Panc1 (cell line): ENCODE measurements around the gene TMEM203. TPM values are rescaled to one million over a fixed set of nuclear protein-coding genes. Genes with fewer than 3 reads are reported as not detected.
A peak's percentile ranks its signal among the peaks of the same experiment; 100 is the strongest.

Source experiments
- ATAC-seq: fragments of 200-7000 bp; cut with Tn5 transposase; 2 replicates; pipeline ENCODE4 v1.9.1; 2020; ENCODE audit warnings: mild to moderate bottlenecking, moderate library complexity
- BruUV-seq: library from RNA; stranded (reverse); fragments of 400-500 nt; replicated peaks from 2 replicates; lab custom pipeline; 2021; lab: Mats Ljungman, UMichigan
- CTCF ChIA-PET: fragments of 300-600 bp; sonication (Branson Sonifier 250); formaldehyde crosslinking; loops from one replicate; lab custom pipeline; 2022; ENCODE audit warnings: antibody characterized with exemption; lab: Charles Lee
- POLR2A ChIA-PET: fragments of 300-600 bp; sonication (Branson Sonifier 250); formaldehyde crosslinking; loops from one replicate; lab custom pipeline; 2022; ENCODE audit warnings: antibody characterized with exemption; lab: Charles Lee
- DNase-seq: peaks from one replicate; pipeline ENCODE4 v3.0.0-alpha.2; 2010; ENCODE audit warnings: low read depth, low spot score
- H3K27ac ChIP-seq: 2 replicates; pipeline ENCODE4 v1.5.1; 2011; ENCODE audit warnings: mild to moderate bottlenecking, low read length, inconsistent platforms
- H3K27me3 ChIP-seq: fragments of 200-500 bp; sonication (Bioruptor generic); 2 replicates; pipeline ENCODE4 v1.6.0; 2014; ENCODE audit warnings: low read length, inconsistent platforms; ENCODE audit not compliant: control insufficient read depth, insufficient read depth
- H3K36me3 ChIP-seq: fragments of 200-500 bp; sonication (Bioruptor generic); 2 replicates; pipeline ENCODE4 v1.5.1; 2014; ENCODE audit warnings: inconsistent platforms, mild to moderate bottlenecking, low read length, moderate library complexity; ENCODE audit not compliant: control insufficient read depth, insufficient read depth
- H3K4me1 ChIP-seq: 2 replicates; pipeline ENCODE4 v1.5.1; 2011; ENCODE audit warnings: inconsistent platforms, mild to moderate bottlenecking, low read length, moderate library complexity; ENCODE audit not compliant: control insufficient read depth, insufficient read depth
- H3K4me3 ChIP-seq, 2 experiments: 2 replicates each; pipeline ENCODE4 v1.5.1; 2011 to 2012; ENCODE audit warnings: low read depth in 2 of 2, low read length in 2 of 2, mild to moderate bottlenecking in 2 of 2, inconsistent platforms in 1 of 2, moderate library complexity in 1 of 2
- H3K9me3 ChIP-seq: fragments of 200-500 bp; sonication (Bioruptor generic); 2 replicates; pipeline ENCODE4 v1.5.1; 2014; ENCODE audit warnings: low read depth, mild to moderate bottlenecking, inconsistent platforms, low read length, moderate library complexity; ENCODE audit not compliant: control insufficient read depth, insufficient read depth
- POLR2AphosphoS5 ChIP-seq: IDR thresholded peaks from 2 replicates; pipeline ENCODE4 v1.6.1; 2012; ENCODE audit warnings: mild to moderate bottlenecking, low read depth, low read length, moderate library complexity
- SIN3A ChIP-seq: IDR thresholded peaks from 2 replicates; pipeline ENCODE4 v1.6.1; 2012; ENCODE audit warnings: low read depth, mild to moderate bottlenecking, low read length, moderate library complexity, borderline replicate concordance; ENCODE audit not compliant: insufficient read depth
- TCF7L2 ChIP-seq: IDR thresholded peaks from 2 replicates; pipeline ENCODE4 v1.6.1; 2011; ENCODE audit warnings: mild to moderate bottlenecking, low read depth, low read length, inconsistent platforms
- in situ Hi-C: cut with HindIII; loops from 2 replicates; pipeline ENCODE4 v1.10.0; 2016; ENCODE audit warnings: low sequenced_read_pairs, low pct_unique_long_range_greater_than_20kb
- intact Hi-C: fragments of 100-400 bp; cut with micrococcal nuclease; formaldehyde crosslinking; loops from one replicate; pipeline ENCODE4 v1.10.0; 2022; ENCODE audit not compliant: unreplicated experiment
- total RNA-seq: library from RNA; stranded (reverse); gene quantifications from one replicate; pipeline ENCODE4 v1.2.1, GENCODE V29; 2021; ENCODE audit not compliant: unreplicated experiment
- TF ChIP-seq, protein P1 (sequence below), 2 experiments: IDR thresholded peaks; 2 replicates each; pipeline ENCODE4 v1.6.1; 2011 to 2012; ENCODE audit warnings: low read depth in 2 of 2, control low read depth in 1 of 2, low read length in 1 of 2, mild to moderate bottlenecking in 1 of 2, moderate library complexity in 1 of 2; ENCODE audit not compliant: insufficient read depth in 1 of 2
- TF ChIP-seq, protein P2 (sequence below): fragments of 450-650 bp; IDR thresholded peaks from 2 replicates; pipeline ENCODE4 v1.5.1; 2017; ENCODE audit warnings: mild to moderate bottlenecking

Gene TMEM203
- total RNA-seq, 1 experiment from 2014 or later: 25.4 TPM

DNA sequence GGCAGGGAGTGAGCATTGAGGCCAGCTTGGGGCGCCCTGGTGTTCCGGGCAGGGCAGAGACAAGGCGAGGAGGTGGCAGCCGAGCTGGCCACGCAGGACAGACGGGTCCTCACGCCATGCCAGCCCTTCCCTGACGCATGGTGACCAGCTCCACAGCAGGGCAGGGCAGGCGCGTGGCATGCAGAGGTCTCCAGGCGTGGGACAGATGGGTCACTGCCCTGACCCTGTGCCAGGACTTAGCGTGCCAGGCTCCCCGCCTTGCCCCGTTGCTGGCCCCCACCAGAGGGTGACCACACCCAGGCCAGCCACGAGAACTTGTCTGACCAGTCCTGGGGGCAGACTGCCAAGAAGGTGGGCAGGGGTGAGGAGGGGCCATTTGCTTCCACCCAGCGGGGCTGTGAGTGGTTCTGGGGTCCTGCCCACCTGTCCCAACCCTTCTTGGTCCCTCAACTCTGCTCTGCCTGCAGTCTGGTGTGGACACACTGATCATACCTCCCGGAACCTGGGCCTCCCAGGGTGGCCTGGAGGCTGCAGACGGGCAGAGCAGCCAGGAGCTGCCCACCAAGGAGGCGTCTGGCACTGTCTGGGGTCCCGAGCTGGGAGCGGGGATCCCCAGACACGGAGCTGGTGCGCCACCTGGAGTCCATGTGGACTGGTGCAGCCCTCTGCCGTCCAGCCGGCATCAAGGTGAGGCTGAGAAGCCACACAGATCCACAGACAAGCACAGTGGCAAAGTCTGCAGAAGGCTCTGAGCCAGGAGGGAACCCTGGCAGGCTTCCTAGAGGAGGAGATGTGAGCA, 21.8 kb upstream of the TMEM203 start, which contains the start of gene RNF224:
Gene RNF224 (plus strand): TSS at position 449 of the 799 bp plus-strand sequence. CDS start 834 bp downstream, outside the sequence.
- Histone ChIP-seq H3K27ac (no peak within 1 kb of the TSS), H3K9me3 (no peaks in the 10 kb centered on the region), H3K4me3 (no peak within 1 kb of the TSS), H3K4me1 (peaks cover 7% of the 10 kb centered on the region), H3K36me3 (peaks cover 2% of the 10 kb centered on the region; the same call in 1 of the 2 replicates), H3K27me3 (no peaks in the 10 kb centered on the region)
- TF ChIP-seq TCF7L2: no peak
- TF ChIP-seq POLR2AphosphoS5: no peak
- TF ChIP-seq SIN3A: no peak
- TF ChIP-seq, protein P1, sequence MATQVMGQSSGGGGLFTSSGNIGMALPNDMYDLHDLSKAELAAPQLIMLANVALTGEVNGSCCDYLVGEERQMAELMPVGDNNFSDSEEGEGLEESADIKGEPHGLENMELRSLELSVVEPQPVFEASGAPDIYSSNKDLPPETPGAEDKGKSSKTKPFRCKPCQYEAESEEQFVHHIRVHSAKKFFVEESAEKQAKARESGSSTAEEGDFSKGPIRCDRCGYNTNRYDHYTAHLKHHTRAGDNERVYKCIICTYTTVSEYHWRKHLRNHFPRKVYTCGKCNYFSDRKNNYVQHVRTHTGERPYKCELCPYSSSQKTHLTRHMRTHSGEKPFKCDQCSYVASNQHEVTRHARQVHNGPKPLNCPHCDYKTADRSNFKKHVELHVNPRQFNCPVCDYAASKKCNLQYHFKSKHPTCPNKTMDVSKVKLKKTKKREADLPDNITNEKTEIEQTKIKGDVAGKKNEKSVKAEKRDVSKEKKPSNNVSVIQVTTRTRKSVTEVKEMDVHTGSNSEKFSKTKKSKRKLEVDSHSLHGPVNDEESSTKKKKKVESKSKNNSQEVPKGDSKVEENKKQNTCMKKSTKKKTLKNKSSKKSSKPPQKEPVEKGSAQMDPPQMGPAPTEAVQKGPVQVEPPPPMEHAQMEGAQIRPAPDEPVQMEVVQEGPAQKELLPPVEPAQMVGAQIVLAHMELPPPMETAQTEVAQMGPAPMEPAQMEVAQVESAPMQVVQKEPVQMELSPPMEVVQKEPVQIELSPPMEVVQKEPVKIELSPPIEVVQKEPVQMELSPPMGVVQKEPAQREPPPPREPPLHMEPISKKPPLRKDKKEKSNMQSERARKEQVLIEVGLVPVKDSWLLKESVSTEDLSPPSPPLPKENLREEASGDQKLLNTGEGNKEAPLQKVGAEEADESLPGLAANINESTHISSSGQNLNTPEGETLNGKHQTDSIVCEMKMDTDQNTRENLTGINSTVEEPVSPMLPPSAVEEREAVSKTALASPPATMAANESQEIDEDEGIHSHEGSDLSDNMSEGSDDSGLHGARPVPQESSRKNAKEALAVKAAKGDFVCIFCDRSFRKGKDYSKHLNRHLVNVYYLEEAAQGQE (IDR thresholded peaks at IDR 0.05; ENCODE audit: insufficient read depth in 1 of 2, low read depth in 2 of 2, low read length in 1 of 2): 0 out of 4 replicates have a peak, but pooled peaks of 1 of the 2 experiments have one; percentile 42
- TF ChIP-seq, protein P2, sequence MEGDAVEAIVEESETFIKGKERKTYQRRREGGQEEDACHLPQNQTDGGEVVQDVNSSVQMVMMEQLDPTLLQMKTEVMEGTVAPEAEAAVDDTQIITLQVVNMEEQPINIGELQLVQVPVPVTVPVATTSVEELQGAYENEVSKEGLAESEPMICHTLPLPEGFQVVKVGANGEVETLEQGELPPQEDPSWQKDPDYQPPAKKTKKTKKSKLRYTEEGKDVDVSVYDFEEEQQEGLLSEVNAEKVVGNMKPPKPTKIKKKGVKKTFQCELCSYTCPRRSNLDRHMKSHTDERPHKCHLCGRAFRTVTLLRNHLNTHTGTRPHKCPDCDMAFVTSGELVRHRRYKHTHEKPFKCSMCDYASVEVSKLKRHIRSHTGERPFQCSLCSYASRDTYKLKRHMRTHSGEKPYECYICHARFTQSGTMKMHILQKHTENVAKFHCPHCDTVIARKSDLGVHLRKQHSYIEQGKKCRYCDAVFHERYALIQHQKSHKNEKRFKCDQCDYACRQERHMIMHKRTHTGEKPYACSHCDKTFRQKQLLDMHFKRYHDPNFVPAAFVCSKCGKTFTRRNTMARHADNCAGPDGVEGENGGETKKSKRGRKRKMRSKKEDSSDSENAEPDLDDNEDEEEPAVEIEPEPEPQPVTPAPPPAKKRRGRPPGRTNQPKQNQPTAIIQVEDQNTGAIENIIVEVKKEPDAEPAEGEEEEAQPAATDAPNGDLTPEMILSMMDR: peak; percentile 87
- intact Hi-C loops (loop anchor here (5.0 kb wide), 1 partner anchor 110 kb away; no protein-coding TSS in a partner anchor), in situ Hi-C loops (no loop called here)
- ChIA-PET CTCF (interaction anchor here (0.6 to 1.7 kb wide), 5 partner anchors 9 to 111 kb away, joined by 3 to 6 read pairs (median 4); no protein-coding TSS in a partner anchor), POLR2A (interaction anchor here (0.6 kb wide), 1 partner anchor 42 kb away, joined by 3 read pairs; no protein-coding TSS in a partner anchor)
- ATAC-seq (peak; percentile 66), DNase-seq (no peak)
- no TSS peak for BruUV-seq

DNA sequence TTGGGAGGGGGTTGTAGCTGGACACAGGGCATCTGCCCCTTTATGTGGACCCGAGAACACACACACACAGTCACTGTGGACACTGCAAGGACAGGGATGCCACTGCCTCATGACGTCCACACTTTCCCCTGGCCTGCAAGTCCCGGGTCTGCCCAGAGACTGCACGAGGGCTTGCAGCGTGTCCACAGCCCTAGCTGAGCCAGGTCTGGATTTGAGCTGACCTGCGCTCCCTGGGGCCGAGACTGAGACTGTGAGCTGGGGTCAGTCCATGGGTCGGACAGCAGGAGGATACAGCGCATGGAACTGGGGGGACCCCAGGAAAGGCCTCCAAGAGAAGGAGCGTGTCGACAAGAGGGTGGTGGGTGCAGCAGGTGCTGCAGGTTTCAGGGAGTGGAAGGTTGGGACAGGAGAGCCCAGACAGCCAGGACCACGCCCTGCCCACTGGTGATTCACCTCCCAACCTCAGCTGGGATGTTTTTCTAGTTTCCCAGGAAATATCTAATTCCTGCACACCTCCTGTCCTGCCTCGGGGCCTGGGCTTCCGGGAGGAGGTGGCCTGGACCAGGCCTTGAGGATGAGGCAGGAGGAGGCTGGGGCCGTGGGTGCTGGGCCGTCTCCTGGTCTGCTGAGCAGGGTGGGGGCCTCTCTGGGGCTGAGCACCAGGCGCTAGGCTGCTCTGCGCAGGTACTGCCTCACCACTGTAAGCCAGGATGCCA, 21.0 kb upstream of the TMEM203 start:
- TF ChIP-seq, protein P2: no peak
- H3K27me3 ChIP-seq: no peaks in the 10 kb centered on the region
- no peak overlapping the region for H3K27ac ChIP-seq
- CTCF ChIA-PET: interaction anchor here (0.6 to 1.6 kb wide), 4 partner anchors 10 to 357 kb away, joined by 3 to 6 read pairs (median 4); no protein-coding TSS in a partner anchor
- intact Hi-C loops (loop anchor here (5.0 kb wide), 1 partner anchor 109 kb away; no protein-coding TSS in a partner anchor), in situ Hi-C loops (no loop called here)
- no peak overlapping the region for H3K4me3 ChIP-seq
- peaks cover 2% of the 10 kb centered on the region; the same call in 1 of the 2 replicates for H3K36me3 ChIP-seq
- no TSS peak for BruUV-seq
- POLR2A ChIA-PET: no interaction called here
- DNase-seq: no peak
- no peak for ATAC-seq
- H3K9me3 ChIP-seq: no peaks in the 10 kb centered on the region
- H3K4me1 ChIP-seq: peaks cover 7% of the 10 kb centered on the region
